Activated T-cell treated with anti-CD3 and anti-CD28 coated beads, Interleukin-2, amount 50 U/mL, for 48 hours (primary cell): ENCODE results near the gene SH3RF3.

ENCODE experiments used
- DNase-seq, 2 experiments: peaks; one replicate each; pipeline ENCODE4 v3.0.0-alpha.2; 2020

SH3RF3 gene

GRCh38 chr2:109423556-109424359 is 294.8 kb downstream of the SH3RF3 start:
- DNase-seq = no peak

- no peak for DNase-seq
These were observed 296.4 kb downstream of the SH3RF3 start for GRCh38 chr2:109425411-109425810.

- no peak for DNase-seq
These were observed 298.7 kb downstream of the SH3RF3 start for GRCh38 chr2:109427661-109428091.

GRCh38 chr2:109428281-109428680 is 299.3 kb downstream of the SH3RF3 start:
- DNase-seq = no peak

- DNase-seq = no peak
These were observed 300.0 kb downstream of the SH3RF3 start for GRCh38 chr2:109428841-109429566.

- DNase-seq = no peak
These were observed 300.7 kb downstream of the SH3RF3 start for GRCh38 chr2:109429567-109430328.

GRCh38 chr2:109430329-109430636 is 301.3 kb downstream of the SH3RF3 start:
- no peak for DNase-seq

- DNase-seq = no peak
These were observed 303.4 kb downstream of the SH3RF3 start for GRCh38 chr2:109432421-109432820.

GRCh38 chr2:109433486-109433885 is 304.5 kb downstream of the SH3RF3 start:
- DNase-seq = no peak

- DNase-seq = no peak
These were observed 304.9 kb downstream of the SH3RF3 start for GRCh38 chr2:109433926-109434325.

GRCh38 chr2:109434351-109434750 is 305.3 kb downstream of the SH3RF3 start:
- no peak for DNase-seq

GRCh38 chr2:109435066-109435690 is 306.2 kb downstream of the SH3RF3 start:
- no peak for DNase-seq

- DNase-seq = no peak
These were observed 307.0 kb downstream of the SH3RF3 start for GRCh38 chr2:109435901-109436598.

GRCh38 chr2:109436610-109437225 is 307.7 kb downstream of the SH3RF3 start:
- no peak for DNase-seq

GRCh38 chr2:109437325-109438090 is 308.5 kb downstream of the SH3RF3 start:
- no peak for DNase-seq

- no peak for DNase-seq
These were observed 309.1 kb downstream of the SH3RF3 start for GRCh38 chr2:109438146-109438545.

GRCh38 chr2:109438773-109439389 is 309.9 kb downstream of the SH3RF3 start:
- no peak for DNase-seq

GRCh38 chr2:109439390-109439786 is 310.4 kb downstream of the SH3RF3 start:
- no peak for DNase-seq

GRCh38 chr2:109439986-109440385 is 311.0 kb downstream of the SH3RF3 start:
- DNase-seq = no peak

- no peak for DNase-seq
These were observed 311.6 kb downstream of the SH3RF3 start for GRCh38 chr2:109440499-109441156.
